NT2/D1 (cell line): ENCODE measurements around the gene RGS14.
"Not testable (repeated sequence)": the region's sequence is repeated elsewhere in the genome, so short reads cannot be mapped to it uniquely, and the experiment has no call there.

Experiments
- SUZ12 ChIP-seq: IDR thresholded peaks from 2 replicates; pipeline ENCODE4 v1.6.1; 2011; ENCODE audit not compliant: insufficient read length, insufficient read depth; ENCODE audit errors: extremely low read depth
- YY1 ChIP-seq: IDR thresholded peaks from 2 replicates; pipeline ENCODE4 v1.6.1; 2011; ENCODE audit not compliant: insufficient read length, insufficient read depth
- ZNF274 ChIP-seq: IDR thresholded peaks from 2 replicates; pipeline ENCODE4 v1.6.1; 2011; ENCODE audit warnings: mild to moderate bottlenecking, low read depth, low read length

GRCh38 chr5:177343000-177343399, 14.7 kb upstream of the RGS14 start:
- TF ChIP-seq ZNF274, SUZ12, YY1: not testable (repeated sequence)
